ENCODE measurements around the gene TCF12. TPM values are rescaled to one million over a fixed set of nuclear protein-coding genes. Genes with fewer than 3 reads are reported as not detected.
"Not testable (repeated sequence)": the region's sequence is repeated elsewhere in the genome, so short reads cannot be mapped to it uniquely, and the experiment has no call there.

The TCF12 gene
- total RNA-seq, 1 experiment from 2014 or later, result 157 TPM

- DNase-seq (ENCODE audit: low read depth), result no peak
Observed at GRCh38 chr15:57135800-57136199, 217.4 kb downstream of the TCF12 start.

GRCh38 chr15:57138349-57138788, 219.9 kb downstream of the TCF12 start:
- DNase-seq (ENCODE audit: low read depth), result peak; percentile 65

- DNase-seq (ENCODE audit: low read depth), result no peak
Observed at GRCh38 chr15:57143511-57144078, 225.2 kb downstream of the TCF12 start.

GRCh38 chr15:57144448-57144847, 226.0 kb downstream of the TCF12 start:
- DNase-seq (ENCODE audit: low read depth), result no peak

- DNase-seq (ENCODE audit: low read depth), result peak; percentile 57
Observed at GRCh38 chr15:57146506-57147201, 228.2 kb downstream of the TCF12 start.

GRCh38 chr15:57147621-57148020, 229.2 kb downstream of the TCF12 start:
- DNase-seq (ENCODE audit: low read depth), result no peak

- no peak for DNase-seq (ENCODE audit: low read depth)
Observed at GRCh38 chr15:57148262-57148661, 229.8 kb downstream of the TCF12 start.

GRCh38 chr15:57149196-57149595, 230.8 kb downstream of the TCF12 start:
- no peak for DNase-seq (ENCODE audit: low read depth)

GRCh38 chr15:57150066-57150865, 231.8 kb downstream of the TCF12 start:
- no peak for DNase-seq (ENCODE audit: low read depth)

- DNase-seq (ENCODE audit: low read depth), result not testable (repeated sequence)
Observed at GRCh38 chr15:57150866-57151203, 232.4 kb downstream of the TCF12 start.

- DNase-seq (ENCODE audit: low read depth), result no peak
Observed at GRCh38 chr15:57152133-57152532, 233.7 kb downstream of the TCF12 start.

- peak; percentile 56 for DNase-seq (ENCODE audit: low read depth)
Observed at GRCh38 chr15:57152666-57153539, 234.5 kb downstream of the TCF12 start.

GRCh38 chr15:57156210-57156884, 237.9 kb downstream of the TCF12 start:
- DNase-seq (ENCODE audit: low read depth), result peak; percentile 7

GRCh38 chr15:57158589-57158988, 240.1 kb downstream of the TCF12 start:
- DNase-seq (ENCODE audit: low read depth), result peak; percentile 65

- no peak for DNase-seq (ENCODE audit: low read depth)
Observed at GRCh38 chr15:57158997-57159668, 240.7 kb downstream of the TCF12 start.

- DNase-seq (ENCODE audit: low read depth), result no peak
Observed at GRCh38 chr15:57159767-57160166, 241.3 kb downstream of the TCF12 start.

- DNase-seq (ENCODE audit: low read depth), result peak; percentile 21
Observed at GRCh38 chr15:57160823-57161560, 242.5 kb downstream of the TCF12 start.

- DNase-seq (ENCODE audit: low read depth), result not testable (repeated sequence)
Observed at GRCh38 chr15:57164251-57164650, 245.8 kb downstream of the TCF12 start.

- peak; percentile 57 for DNase-seq (ENCODE audit: low read depth)
Observed at GRCh38 chr15:57165992-57166391, 247.5 kb downstream of the TCF12 start.

- DNase-seq (ENCODE audit: low read depth), result no peak
Observed at GRCh38 chr15:57167821-57168395, 249.5 kb downstream of the TCF12 start.
